Putamen (tissue), 1 donor: ENCODE measurements around the gene EHD4.

Experiments
- DNase-seq: peaks from one replicate; pipeline ENCODE4 v3.0.0-alpha.2; 2016; ENCODE audit warnings: low spot score

Gene EHD4

GRCh38 chr15:41972253-41973242 is at the start of gene EHD4:
TSS of gene EHD4 (minus strand) at chr15:41972557. CDS start at chr15:41972494, 63 bp downstream.
- peak; percentile 96 for DNase-seq

GRCh38 chr15:42021593-42021992 is 49.2 kb upstream of the EHD4 start:
- no peak for DNase-seq

GRCh38 chr15:42020713-42021273 is 48.4 kb upstream of the EHD4 start, which contains the start of gene PLA2G4E:
TSS of gene PLA2G4E (minus strand) at chr15:42021042. CDS start at chr15:42021030, 12 bp downstream.
- no peak for DNase-seq

- no peak for DNase-seq
These were observed 46.2 kb upstream of the EHD4 start for GRCh38 chr15:42018306-42019224.

GRCh38 chr15:42016971-42017370 is 44.6 kb upstream of the EHD4 start:
- no peak for DNase-seq

GRCh38 chr15:42014406-42014805 is 42.0 kb upstream of the EHD4 start:
- DNase-seq: no peak

- DNase-seq: no peak
These were observed 40.6 kb upstream of the EHD4 start for GRCh38 chr15:42012928-42013482.

GRCh38 chr15:42012241-42012640 is 39.9 kb upstream of the EHD4 start:
- DNase-seq: no peak

GRCh38 chr15:42011074-42011473 is 38.7 kb upstream of the EHD4 start:
- DNase-seq: no peak

GRCh38 chr15:42010434-42010833 is 38.1 kb upstream of the EHD4 start:
- DNase-seq: peak; percentile 3

- DNase-seq: no peak
These were observed 37.1 kb upstream of the EHD4 start for GRCh38 chr15:42009474-42009873.

- DNase-seq: no peak
These were observed 36.7 kb upstream of the EHD4 start for GRCh38 chr15:42009022-42009421.

- no peak for DNase-seq
These were observed 35.0 kb upstream of the EHD4 start for GRCh38 chr15:42007386-42007785.

GRCh38 chr15:42002333-42002732 is 30.0 kb upstream of the EHD4 start:
- DNase-seq: no peak

GRCh38 chr15:42001236-42001635 is 28.9 kb upstream of the EHD4 start:
- DNase-seq: no peak

GRCh38 chr15:41999290-42000285 is 27.2 kb upstream of the EHD4 start:
- no peak for DNase-seq

- no peak for DNase-seq
These were observed 25.5 kb upstream of the EHD4 start for GRCh38 chr15:41997845-41998244.

- no peak for DNase-seq
These were observed 24.7 kb upstream of the EHD4 start for GRCh38 chr15:41996921-41997592.

GRCh38 chr15:41996376-41996775 is 24.0 kb upstream of the EHD4 start:
- DNase-seq: no peak

GRCh38 chr15:41995476-41995855 is 23.1 kb upstream of the EHD4 start:
- DNase-seq: no peak
